Measurements from ENCODE around the gene EPC2.
"Not testable (repeated sequence)": the region's sequence is repeated elsewhere in the genome, so short reads cannot be mapped to it uniquely, and the experiment has no call there.

Gene EPC2

DNA sequence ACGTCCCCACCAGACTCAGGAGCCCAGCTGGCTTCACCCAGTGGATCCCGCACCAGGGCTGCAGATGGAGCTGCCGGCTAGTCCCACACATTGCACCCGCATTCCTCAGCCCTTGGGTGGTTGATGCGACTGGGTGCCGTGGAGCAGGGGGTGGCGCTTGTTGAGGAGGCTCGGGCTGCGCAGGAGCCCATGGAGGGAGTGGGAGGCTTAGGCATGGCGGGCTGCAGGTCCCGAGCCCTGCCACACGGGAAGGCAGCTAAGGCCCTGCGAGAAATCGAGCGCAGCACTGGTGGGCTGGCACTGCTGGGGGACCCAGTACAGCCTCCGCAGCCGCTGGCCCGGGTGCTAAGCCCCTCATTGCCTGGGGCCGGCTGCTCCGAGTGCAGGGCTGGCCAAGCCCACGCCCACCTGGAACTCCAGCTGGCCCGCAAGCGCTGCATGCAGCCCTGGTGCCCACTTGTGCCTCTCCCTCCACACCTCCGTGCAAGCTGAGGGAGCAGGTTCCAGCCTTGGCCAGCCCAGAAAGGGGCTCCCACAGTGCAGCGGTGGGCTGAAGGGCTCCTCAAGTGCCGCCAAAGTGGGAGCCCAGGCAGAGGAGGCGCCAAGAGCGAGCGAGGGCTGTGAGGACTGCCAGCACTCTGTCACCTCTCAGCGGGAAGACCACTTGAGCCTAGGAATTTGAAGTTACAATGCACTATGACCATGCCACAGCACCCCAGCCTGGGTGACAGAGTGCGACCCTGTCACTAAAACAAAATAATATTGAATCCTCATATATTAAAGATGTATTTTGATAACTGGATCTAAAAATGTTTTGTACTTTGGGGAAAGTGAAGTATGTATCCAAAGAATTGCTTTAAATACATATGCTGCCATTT is 34.0 kb downstream of the EPC2 start:
- FAIRE-seq: not testable (repeated sequence)

DNA sequence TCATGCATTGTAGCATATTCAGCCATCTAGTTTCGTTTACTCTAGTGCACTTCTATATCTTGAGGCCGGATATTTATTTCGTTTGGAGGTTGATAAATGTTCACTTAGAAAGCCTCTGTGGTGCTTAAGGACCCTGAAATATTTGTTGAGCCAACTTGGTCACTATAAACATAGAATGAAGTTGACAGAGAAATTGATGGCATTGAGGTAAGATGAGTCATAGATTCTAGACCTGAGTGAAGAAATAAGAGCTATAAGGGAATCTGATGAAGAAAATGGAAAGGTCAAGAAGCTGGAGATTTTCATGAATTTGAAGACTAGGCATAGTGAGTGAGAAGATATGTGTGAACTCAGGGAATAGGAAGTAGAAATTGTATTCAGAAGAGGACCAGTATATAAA is 35.9 kb downstream of the EPC2 start:
- FAIRE-seq: no peak

DNA sequence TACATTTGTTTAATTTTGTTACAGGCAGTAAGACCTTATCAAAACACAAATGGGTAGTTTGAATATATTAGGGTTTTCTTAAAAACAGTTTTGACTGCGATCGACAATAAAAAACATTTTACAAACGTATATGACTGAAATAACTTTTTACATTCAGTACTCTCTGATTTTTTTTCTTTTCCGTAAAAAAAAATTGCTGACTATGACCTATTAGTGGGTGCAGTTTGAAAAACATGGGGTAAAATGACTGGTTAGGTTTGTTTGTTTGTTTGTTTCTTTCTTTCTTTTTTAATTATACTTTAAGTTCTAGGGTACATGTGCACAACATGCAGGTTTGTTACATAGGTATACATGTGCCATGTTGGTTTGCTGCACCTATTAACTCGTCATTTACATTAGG is 36.9 kb downstream of the EPC2 start:
- FAIRE-seq: no peak

DNA sequence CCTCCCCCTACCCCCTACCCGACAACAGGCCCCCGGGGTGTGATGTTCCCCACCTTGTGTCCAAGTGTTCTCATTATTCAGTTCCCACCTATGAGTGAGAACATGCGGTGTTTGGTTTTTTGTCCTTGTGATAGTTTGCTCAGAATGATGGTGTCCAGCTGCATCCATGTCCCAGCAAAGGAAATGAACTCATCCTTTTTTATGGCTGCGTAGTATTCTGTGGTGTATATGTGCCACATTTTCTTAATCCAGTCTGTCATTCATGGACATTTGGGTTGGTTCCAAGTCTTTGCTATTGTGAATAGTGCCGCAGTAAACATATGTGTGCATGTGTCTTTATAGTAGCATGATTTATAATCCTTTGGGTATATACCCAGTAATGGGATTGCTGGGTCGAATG is 37.3 kb downstream of the EPC2 start:
- FAIRE-seq: not testable (repeated sequence)

DNA sequence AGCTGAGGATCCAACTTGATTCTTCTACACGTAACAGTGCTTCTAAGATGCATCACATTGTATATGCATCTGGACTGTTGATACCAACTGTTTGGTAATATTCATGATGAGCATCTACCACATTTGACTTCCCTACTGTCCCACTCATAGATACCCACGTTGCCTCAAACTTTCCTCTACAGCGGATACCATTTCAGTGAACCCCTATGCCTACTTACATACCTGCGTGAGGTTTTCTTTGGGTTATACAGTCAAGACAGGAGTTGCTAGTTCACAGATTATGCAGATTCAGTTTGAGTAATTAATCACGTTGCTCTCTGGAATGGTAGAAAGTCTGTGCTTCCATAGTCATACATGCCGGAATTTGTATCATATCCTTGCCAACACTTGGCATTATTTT is 40.0 kb downstream of the EPC2 start:
- no peak for FAIRE-seq

DNA sequence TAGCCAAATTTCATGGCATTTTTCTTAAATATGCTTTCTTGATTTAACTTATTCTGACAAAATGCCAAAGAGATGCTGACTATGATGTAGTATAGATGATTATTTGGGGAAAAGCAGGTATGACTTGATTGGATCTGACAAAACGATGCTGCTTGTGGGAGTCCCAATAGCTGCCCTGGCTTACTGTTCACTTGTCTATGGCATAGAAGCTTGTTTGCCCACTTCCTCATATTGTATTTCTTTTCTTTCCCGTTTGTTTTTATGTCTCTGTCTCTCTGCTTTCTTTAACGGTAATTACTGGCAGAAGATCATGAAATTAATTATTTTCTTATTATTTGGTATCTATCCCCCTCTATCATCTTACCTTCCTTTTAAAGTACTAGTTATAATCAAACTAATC is 43.0 kb downstream of the EPC2 start:
- FAIRE-seq: no peak

DNA sequence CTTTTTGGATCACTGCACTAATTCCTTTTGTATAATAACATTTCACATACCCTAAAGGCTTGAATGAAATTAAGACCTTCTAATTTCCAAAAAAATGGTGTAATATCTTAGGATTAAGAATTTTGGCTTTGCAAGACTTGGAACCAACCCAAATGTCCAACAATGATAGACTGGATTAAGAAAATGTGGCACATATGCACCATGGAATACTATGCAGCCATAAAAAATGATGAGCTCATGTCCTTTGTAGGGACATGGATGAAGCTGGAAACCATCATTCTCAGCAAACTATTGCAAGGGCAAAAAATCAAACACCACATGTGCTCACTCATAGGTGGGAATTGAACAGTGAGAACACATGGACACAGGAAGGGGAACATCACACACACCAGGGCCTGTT is 43.5 kb downstream of the EPC2 start:
- FAIRE-seq: not testable (repeated sequence)

DNA sequence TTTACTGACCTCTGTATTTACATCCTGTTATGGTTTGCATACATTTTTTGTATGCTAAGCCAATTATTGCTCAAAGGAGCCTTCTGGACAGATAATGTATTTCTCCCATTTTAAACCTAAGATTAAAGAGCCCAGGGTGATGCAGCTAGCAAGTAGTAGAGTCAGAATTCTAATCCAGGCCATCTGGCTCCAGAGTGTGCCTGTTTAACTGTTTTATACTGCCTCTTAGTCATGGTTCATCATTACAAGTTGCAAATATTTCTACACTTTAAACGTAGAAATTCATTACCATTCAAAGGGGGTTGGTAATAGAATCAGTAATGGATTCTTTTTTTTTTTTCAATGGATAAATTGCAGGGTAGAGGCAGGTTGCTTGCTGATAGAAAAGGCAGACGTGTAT is 52.4 kb downstream of the EPC2 start:
- FAIRE-seq: no peak

DNA sequence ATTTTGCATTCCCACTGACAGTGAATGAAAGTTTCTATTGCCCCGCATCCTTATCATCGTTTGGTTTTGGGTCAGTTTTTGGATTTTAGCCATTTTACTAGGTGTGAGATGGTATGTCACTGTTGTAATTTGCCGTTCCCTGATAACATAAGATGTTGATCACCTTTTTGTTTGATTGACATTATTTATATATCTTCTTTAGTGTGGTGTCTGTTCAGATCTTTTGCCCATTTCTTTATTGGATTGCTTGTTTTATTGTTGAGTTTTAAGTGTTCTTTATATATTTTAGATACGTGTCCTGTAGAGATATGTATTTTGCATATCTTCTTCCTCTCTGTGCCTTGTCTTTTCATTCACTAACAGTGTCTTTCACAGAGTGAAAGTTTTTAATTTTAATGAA is 55.3 kb downstream of the EPC2 start:
- no peak for FAIRE-seq

DNA sequence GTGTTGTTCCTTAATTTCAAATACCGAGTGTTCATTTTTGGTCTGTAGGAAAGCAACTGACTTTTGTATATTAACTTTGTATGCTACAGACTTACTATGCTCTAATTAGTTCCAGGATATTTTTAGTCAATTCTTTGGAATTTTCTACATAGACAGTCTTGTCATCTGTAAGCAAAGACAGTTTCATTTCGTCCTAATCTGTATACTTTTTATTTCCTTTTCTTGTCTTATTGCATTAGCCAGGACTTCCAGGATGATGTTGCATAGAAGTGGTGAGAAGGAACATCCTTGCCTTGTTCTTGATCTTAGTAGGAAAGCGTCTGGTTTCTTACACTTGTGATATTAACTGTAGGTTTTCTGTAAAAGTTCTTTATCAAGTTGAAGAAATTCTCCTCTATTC is 56.5 kb downstream of the EPC2 start:
- FAIRE-seq: no peak

DNA sequence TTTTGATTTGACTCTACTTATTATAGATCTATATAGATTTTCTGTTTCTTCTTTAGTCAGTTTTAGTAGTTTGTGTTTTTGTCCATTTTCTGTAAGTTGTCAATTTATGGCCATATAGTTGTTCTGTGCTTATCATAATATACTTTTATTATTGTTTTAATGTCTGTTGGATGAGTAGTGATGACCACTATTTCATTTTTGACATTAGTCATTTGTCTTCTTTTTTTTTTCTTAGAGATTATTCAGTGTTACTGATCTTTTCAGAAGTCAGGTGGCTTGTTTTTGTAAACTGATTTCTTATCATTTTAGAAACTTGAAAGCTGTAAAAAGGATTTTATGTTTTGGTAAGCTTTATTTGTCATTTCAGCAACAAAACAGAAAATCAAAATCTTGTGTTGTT is 57.3 kb downstream of the EPC2 start:
- FAIRE-seq: no peak

DNA sequence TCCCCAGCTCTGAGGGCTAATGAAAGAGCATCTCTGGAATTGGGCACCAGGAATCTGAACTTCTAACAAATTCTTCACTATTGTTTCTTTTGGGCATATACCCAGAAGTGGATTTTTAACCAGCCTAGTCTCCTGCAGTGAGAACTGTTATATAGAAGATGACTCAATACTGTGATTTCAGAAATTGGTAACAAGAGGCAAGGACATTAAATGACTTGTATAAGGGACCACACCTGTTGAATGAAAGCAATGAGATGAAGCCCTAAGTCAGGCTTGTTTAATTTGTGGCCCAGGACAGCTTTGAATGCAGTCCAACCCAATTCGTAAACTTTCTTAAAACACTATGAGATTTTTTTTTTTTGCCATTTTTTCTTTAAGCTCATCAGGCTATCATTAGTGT is 57.9 kb downstream of the EPC2 start:
- FAIRE-seq: no peak

DNA sequence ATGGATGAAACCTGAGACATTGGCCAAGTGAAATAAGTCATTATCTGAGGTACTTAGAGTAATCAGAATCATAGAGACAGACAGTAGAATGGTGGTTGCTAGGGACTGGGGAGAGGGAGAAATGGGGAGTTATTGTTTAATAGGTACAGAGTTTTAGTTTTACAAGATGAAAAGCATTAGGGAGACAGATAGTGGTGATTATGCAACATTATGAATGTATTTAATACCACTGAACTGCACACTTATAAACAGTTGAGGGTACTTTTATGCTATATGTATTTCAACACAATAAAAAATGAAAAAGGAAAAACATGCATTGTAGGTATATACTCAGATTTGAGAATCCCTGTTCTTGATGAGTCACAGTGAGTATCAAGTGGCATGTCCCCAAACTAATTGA is 59.7 kb downstream of the EPC2 start:
- FAIRE-seq: no peak

DNA sequence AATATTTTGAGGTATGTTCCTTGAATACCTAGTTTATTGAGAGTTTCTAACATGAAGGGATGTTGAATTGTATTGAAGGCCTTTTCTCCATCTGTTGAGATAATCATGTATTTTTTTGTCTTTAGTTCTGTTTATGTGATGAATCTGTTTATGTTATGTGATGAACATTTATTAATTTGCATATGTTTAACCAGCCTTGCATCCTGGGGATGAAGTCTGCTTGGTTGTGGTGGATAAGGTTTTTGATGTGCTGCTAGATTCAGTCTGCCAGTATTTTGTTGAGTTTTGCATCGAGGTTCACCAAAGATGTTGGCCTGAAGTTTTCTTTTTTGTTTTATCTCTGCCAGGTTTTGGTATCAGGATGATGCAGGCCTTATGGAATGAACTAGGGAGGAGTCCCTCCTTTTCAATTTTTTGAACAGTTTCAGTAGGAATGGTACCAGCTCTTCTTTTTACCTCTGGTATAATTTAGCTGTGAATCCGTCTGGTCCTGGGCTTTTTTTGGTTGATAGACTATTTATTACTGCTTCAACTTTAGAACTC is 71.9 kb downstream of the EPC2 start:
- no peak for FAIRE-seq

DNA sequence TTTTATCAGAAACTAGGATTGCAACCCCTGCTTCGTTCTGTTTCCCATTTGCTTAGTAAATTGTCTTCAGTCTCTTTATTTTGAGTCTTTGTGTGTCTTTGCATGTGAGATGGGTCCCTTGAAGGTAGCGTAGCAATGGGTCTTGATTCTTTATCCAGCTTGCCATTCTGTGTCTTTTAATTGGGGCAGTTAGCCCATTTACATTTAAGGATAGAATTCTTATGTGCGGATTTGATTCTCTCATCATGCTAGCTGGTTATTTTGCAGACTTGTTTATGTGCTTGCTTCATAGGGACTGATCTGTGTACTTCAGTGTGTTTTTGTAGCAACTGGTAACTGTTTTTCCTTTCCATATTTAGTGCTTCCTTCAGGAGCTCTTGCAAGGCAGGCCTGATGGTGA is 73.5 kb downstream of the EPC2 start:
- FAIRE-seq: no peak

DNA sequence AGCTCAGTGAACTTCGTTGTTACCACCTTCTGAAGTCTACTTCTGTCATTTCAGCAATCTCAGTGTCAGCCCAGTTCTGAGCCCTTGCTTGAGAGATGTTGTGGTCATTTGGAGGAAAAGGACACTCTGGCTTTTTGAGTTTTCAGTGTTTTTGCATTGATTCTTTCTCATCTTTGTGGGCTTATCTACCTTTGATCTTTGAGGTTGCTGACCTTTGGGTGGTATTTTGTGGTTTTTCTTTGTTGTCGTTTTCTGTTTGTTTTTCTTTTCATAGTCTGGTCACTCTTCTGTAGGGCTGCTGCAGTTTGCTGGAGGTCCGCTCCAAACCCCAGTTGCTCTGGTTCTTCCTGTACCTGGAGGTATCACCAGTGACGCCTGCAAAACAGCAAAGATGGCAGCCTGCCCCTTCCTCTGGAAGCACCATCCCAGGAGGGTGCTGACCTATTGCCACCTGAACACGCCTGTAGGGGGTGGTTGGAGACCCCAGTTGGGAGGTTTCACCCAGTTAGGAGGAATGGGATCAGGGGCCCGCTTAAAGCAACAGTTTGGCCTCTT is 74.7 kb downstream of the EPC2 start:
- FAIRE-seq: no peak

DNA sequence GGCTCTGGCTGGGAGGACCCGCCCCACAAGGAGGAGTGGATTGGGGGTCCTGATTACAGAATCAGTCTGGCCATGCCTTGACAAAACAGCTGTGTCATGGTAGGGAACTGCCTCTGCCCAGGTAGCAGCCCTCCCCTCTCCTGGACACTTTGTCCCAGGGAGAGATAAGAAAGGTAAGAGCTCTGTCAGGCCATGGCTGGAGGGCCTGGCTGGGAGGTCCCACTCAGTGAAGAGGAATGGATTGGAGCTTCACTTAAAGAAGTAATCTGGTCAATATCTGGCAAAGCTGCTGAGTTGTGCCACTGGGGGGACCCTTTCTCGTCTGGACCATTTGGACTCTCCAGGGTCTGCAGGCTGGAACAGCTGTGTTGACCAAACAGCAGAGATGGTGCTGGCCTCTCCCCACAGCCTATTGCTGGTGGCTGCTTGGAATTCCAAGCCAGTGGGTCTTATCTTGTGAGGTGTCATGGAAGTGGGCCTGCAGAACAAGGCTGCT is 75.4 kb downstream of the EPC2 start:
- FAIRE-seq: no peak

DNA sequence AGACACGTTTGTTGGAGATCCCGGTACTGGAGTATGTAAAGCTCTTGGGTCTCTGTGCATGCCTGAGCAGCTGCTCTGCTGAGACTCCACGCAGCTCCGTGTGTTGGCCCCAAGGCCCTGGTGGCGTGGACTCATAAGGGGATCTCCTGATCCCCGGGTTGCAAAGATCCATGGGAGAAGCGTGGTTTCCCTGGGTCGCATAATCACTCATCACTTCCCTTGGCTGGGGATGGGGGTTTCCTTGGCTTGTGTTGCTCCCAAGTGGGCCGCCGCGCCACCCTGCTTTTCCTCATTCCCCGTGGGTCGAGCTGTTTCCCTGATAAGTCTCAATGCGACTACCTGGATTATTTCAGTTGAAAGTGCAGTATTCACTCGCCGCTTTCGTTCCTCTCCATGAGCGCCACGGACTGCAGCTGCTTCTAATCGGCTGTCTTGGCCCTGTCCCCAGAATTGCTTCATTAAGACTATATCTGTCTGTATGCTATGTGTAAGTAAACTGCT is 76.0 kb downstream of the EPC2 start:
- FAIRE-seq: no peak

DNA sequence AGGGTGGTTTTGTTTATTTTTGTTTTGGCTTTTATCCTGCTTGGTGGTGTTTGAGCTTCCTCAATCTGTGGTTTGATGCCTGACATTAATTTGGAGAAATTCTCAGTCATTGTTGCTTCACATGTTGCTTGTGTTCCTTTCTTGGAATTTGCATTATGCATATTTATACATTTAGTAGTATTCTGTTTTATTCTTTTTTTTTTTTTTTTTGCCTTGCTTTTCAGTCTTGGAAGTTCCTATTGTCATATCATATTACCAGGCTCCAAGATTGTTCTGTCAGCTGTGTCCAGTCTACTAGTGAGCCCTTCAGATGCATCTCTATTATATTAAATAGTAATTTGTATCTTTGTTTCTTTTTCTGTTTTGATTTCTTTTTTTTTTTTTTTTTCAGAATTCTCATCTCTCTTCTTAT is 77.0 kb downstream of the EPC2 start:
- FAIRE-seq: no peak

DNA sequence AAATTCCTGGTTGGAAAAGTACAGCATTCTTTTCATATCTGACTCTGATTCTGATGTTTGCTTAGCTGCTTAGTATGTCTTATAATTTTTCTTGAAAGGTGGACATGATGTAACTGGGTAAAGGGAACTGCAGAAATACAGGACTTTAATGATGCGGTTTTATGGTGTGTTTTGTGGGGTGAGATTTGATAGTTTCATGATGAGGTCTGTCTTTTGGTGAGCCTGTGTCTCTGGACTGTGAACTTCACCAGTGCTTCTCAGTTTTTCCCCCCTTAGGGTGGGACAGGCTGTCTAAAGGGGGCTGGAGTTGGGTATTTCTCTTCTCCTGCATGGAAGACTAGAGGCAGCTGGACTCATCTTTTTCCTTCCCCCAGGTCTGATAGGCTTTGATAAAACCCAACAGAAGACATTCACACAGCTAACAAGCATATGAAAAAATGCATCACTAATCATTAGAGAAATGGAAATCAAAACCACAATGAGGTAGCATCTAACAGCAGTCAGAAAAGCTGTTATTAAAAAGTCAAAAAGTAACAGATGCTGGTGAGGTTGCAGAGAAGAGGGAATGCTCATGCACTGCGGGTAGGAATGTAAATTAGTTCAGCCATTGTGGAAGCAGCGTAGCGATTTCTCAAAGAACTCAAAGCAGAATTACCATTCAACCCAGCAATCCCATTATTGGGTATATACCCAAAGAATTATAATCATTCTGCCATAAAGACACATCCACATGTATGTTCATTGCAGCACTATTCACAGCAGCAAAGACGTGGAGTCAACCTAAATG is 77.6 kb downstream of the EPC2 start:
- no peak for FAIRE-seq

DNA sequence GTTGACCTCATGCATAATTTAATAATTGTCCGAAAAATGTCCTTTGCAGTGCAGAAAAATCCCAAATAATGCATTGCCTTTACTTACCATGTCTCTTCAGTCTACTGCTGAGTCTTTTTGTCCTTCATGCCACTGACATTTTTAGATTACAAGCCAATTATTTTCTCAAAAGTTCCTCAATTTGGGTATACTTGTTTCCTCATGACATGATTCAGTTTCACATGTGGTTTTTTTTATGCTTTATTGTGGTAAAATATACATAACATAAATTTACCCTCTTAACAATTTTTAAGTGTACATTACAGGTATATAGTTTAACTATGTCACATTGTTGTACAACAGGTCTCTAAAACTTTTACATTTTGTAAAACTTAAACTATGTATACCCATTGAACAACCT is 81.0 kb downstream of the EPC2 start:
- FAIRE-seq: no peak

DNA sequence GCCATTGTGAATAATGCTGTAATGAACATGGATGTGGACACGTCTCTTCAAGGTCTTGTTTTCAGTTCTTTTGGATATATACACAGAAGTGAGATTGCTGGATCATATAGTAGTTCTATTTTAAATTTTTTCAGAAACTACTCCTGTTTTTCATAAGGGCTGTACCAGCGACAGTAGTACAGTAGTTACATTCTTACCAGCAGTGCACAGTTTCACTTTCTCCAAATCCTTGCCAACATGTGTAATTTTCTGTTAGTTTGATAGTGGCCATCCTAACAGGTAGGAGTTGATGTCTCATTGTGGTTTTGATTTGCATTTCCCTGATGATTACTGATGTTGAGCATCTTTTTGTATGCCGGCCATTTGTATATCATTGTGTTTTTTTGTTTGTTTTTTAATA is 81.7 kb downstream of the EPC2 start:
- FAIRE-seq: no peak

DNA sequence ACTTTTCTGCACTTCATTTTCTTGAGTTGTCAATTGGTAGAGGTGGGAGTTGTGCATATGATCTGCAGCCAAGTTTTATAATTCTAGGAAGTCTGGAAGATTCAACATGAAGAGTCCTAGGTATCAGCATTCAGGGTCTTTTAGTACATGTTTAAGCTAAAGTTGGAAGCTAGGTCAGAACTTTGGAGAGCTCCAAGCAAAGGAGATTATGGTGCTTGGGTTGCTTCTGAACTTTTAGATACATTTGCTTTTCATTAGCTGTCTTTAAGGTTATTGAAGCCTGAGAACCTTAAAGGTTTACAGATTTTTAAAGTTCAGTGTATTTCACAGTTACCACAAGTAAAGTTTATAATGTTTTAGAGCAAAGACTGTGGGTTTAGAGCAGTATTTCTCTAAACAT is 85.5 kb downstream of the EPC2 start:
- FAIRE-seq: no peak
